Right renal pelvis (tissue), 4 donors: ENCODE results near the gene TRPV4. TPM values are rescaled to one million over a fixed set of nuclear protein-coding genes. Genes with fewer than 3 reads are reported as not detected.

Experiments used
- DNase-seq, 4 donors: peaks; one replicate each; pipeline ENCODE4 v3.0.0-alpha.2; 2013; ENCODE audit warnings: low read depth in 4 of 4, low spot score in 3 of 4, missing footprints in 1 of 4
- polyA plus RNA-seq, 4 donors: library from polyadenylated mRNA; unstranded; fragments of 120-200 nt; gene quantifications; one replicate each; pipeline ENCODE4 v1.2.1, GENCODE V29; 2013; ENCODE audit not compliant: insufficient read length in 4 of 4

TRPV4 gene
- polyA plus RNA-seq, 4 donors = 12.0 to 16.1 (median 13.0) TPM

GRCh38 chr12:109830267-109830666 lies 2.9 kb downstream of the TRPV4 start:
- DNase-seq = no peak

GRCh38 chr12:109829667-109830066 lies 3.5 kb downstream of the TRPV4 start:
- no peak for DNase-seq

- no peak for DNase-seq
Measured at GRCh38 chr12:109828754-109829511, 4.3 kb downstream of the TRPV4 start.

GRCh38 chr12:109827566-109828550 lies 5.3 kb downstream of the TRPV4 start:
- DNase-seq = no peak

- DNase-seq = no peak
Measured at GRCh38 chr12:109827080-109827479, 6.1 kb downstream of the TRPV4 start.

- no peak for DNase-seq
Measured at GRCh38 chr12:109824731-109825130, 8.5 kb downstream of the TRPV4 start.

GRCh38 chr12:109822951-109823411 lies 10.2 kb downstream of the TRPV4 start:
- DNase-seq = no peak

GRCh38 chr12:109822416-109822815 lies 10.8 kb downstream of the TRPV4 start:
- DNase-seq = no peak

- no peak for DNase-seq
Measured at GRCh38 chr12:109821968-109822367, 11.2 kb downstream of the TRPV4 start.

GRCh38 chr12:109820816-109821381 lies 12.3 kb downstream of the TRPV4 start:
- no peak for DNase-seq

- DNase-seq = no peak
Measured at GRCh38 chr12:109818905-109819500, 14.2 kb downstream of the TRPV4 start.

- no peak for DNase-seq
Measured at GRCh38 chr12:109818253-109818652, 14.9 kb downstream of the TRPV4 start.

- DNase-seq = no peak
Measured at GRCh38 chr12:109817627-109818231, 15.5 kb downstream of the TRPV4 start.

- no peak for DNase-seq
Measured at GRCh38 chr12:109816870-109817269, 16.3 kb downstream of the TRPV4 start.

GRCh38 chr12:109815757-109816617 lies 17.2 kb downstream of the TRPV4 start:
- DNase-seq = no peak

GRCh38 chr12:109815225-109815624 lies 18.0 kb downstream of the TRPV4 start:
- no peak for DNase-seq

GRCh38 chr12:109814600-109815150 lies 18.5 kb downstream of the TRPV4 start:
- DNase-seq = no peak

GRCh38 chr12:109813810-109814416 lies 19.3 kb downstream of the TRPV4 start:
- DNase-seq = no peak

GRCh38 chr12:109811624-109811995 lies 21.6 kb downstream of the TRPV4 start:
- DNase-seq = no peak
